ENCODE results near the gene BDNF. TPM values are rescaled to one million over a fixed set of nuclear protein-coding genes. Genes with fewer than 3 reads are reported as not detected.

Gene BDNF
- total and polyA plus RNA-seq, 4 donors, result 0.03 to 0.28 (median 0.07) TPM

DNA sequence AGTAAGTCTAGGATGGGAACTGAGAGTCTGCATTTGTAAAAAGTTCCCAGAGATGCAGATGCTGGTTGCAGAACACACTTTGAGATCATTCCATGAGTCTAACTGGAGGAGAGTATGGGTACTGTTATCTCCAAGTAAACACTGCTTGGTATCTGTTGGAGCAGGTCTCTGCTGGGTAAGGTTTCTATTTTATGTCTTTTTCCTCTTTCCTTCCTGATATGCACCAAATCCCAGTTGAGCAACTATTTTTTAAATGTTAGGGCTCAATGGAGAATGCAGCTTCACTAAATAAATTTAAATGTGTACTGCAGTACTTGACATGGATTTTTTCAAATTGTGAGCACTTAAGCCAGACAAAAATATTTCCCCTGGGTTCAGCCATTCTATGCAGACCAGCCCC lies 48.5 kb downstream of the BDNF start:
- Histone ChIP-seq H3K27ac (ENCODE audit: low read depth in 1 of 2, low read length in 2 of 2) (no peak overlapping the region), H3K9me3 (ENCODE audit: control insufficient read depth in 4 of 4, low read length in 3 of 4) (no peaks in the 10 kb centered on the region), H3K4me3 (ENCODE audit: low read depth in 1 of 3, low read length in 3 of 3) (no peak overlapping the region), H3K27me3 (ENCODE audit: control insufficient read depth in 4 of 4, insufficient read depth in 4 of 4, low read length in 3 of 4) (no peaks in the 10 kb centered on the region), H3K4me1 (ENCODE audit: control insufficient read depth in 4 of 4, insufficient read depth in 4 of 4, low read length in 3 of 4) (no peaks in the 10 kb centered on the region), H3K36me3 (ENCODE audit: control insufficient read depth in 4 of 4, insufficient read depth in 3 of 4, low read depth in 1 of 4, low read length in 3 of 4) (no peaks in the 10 kb centered on the region), H3K9ac (ENCODE audit: low read depth in 1 of 2, low read length in 2 of 2) (no peak overlapping the region)
- no peak for DNase-seq (ENCODE audit: low spot score)
- no peak for TF ChIP-seq RAD21 (IDR thresholded peaks at IDR 0.05)
- TF ChIP-seq JUND (IDR thresholded peaks at IDR 0.05), result no peak
- TF ChIP-seq SP1 (IDR thresholded peaks at IDR 0.05), result no peak
- TF ChIP-seq, protein P1, sequence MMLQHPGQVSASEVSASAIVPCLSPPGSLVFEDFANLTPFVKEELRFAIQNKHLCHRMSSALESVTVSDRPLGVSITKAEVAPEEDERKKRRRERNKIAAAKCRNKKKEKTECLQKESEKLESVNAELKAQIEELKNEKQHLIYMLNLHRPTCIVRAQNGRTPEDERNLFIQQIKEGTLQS (IDR thresholded peaks at IDR 0.05), result no peak
- TF ChIP-seq NR2F2 (IDR thresholded peaks at IDR 0.05), result no peak
- no peak for TF ChIP-seq GABPA (IDR thresholded peaks at IDR 0.05 in 1 of 2, conservative IDR thresholded peaks at IDR 0.05 in 1 of 2)
- TF ChIP-seq, protein P2, sequence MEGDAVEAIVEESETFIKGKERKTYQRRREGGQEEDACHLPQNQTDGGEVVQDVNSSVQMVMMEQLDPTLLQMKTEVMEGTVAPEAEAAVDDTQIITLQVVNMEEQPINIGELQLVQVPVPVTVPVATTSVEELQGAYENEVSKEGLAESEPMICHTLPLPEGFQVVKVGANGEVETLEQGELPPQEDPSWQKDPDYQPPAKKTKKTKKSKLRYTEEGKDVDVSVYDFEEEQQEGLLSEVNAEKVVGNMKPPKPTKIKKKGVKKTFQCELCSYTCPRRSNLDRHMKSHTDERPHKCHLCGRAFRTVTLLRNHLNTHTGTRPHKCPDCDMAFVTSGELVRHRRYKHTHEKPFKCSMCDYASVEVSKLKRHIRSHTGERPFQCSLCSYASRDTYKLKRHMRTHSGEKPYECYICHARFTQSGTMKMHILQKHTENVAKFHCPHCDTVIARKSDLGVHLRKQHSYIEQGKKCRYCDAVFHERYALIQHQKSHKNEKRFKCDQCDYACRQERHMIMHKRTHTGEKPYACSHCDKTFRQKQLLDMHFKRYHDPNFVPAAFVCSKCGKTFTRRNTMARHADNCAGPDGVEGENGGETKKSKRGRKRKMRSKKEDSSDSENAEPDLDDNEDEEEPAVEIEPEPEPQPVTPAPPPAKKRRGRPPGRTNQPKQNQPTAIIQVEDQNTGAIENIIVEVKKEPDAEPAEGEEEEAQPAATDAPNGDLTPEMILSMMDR (IDR thresholded peaks at IDR 0.05; ENCODE audit: low read depth, low read length, missing input control), result no peak
- TF ChIP-seq, protein P3, sequence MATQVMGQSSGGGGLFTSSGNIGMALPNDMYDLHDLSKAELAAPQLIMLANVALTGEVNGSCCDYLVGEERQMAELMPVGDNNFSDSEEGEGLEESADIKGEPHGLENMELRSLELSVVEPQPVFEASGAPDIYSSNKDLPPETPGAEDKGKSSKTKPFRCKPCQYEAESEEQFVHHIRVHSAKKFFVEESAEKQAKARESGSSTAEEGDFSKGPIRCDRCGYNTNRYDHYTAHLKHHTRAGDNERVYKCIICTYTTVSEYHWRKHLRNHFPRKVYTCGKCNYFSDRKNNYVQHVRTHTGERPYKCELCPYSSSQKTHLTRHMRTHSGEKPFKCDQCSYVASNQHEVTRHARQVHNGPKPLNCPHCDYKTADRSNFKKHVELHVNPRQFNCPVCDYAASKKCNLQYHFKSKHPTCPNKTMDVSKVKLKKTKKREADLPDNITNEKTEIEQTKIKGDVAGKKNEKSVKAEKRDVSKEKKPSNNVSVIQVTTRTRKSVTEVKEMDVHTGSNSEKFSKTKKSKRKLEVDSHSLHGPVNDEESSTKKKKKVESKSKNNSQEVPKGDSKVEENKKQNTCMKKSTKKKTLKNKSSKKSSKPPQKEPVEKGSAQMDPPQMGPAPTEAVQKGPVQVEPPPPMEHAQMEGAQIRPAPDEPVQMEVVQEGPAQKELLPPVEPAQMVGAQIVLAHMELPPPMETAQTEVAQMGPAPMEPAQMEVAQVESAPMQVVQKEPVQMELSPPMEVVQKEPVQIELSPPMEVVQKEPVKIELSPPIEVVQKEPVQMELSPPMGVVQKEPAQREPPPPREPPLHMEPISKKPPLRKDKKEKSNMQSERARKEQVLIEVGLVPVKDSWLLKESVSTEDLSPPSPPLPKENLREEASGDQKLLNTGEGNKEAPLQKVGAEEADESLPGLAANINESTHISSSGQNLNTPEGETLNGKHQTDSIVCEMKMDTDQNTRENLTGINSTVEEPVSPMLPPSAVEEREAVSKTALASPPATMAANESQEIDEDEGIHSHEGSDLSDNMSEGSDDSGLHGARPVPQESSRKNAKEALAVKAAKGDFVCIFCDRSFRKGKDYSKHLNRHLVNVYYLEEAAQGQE (IDR thresholded peaks at IDR 0.05), result no peak
- TF ChIP-seq, protein P4, sequence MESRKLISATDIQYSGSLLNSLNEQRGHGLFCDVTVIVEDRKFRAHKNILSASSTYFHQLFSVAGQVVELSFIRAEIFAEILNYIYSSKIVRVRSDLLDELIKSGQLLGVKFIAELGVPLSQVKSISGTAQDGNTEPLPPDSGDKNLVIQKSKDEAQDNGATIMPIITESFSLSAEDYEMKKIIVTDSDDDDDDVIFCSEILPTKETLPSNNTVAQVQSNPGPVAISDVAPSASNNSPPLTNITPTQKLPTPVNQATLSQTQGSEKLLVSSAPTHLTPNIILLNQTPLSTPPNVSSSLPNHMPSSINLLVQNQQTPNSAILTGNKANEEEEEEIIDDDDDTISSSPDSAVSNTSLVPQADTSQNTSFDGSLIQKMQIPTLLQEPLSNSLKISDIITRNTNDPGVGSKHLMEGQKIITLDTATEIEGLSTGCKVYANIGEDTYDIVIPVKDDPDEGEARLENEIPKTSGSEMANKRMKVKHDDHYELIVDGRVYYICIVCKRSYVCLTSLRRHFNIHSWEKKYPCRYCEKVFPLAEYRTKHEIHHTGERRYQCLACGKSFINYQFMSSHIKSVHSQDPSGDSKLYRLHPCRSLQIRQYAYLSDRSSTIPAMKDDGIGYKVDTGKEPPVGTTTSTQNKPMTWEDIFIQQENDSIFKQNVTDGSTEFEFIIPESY (IDR thresholded peaks at IDR 0.05), result no peak
- no peak for TF ChIP-seq RXRA (IDR thresholded peaks at IDR 0.05)
- no peak for TF ChIP-seq FOXA2 (IDR thresholded peaks at IDR 0.05)
- no peak for TF ChIP-seq HNF4G (IDR thresholded peaks at IDR 0.05)
- TF ChIP-seq YY1 (IDR thresholded peaks at IDR 0.05), result no peak
- TF ChIP-seq EGR1 (IDR thresholded peaks at IDR 0.05; ENCODE audit: low read depth in 2 of 2), result no peak
- TF ChIP-seq, protein P5, sequence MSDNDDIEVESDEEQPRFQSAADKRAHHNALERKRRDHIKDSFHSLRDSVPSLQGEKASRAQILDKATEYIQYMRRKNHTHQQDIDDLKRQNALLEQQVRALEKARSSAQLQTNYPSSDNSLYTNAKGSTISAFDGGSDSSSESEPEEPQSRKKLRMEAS (IDR thresholded peaks at IDR 0.05), result no peak
- TF ChIP-seq TAF1 (conservative IDR thresholded peaks at IDR 0.05), result no peak
- TF ChIP-seq FOXA1 (IDR thresholded peaks at IDR 0.05), result no peak
- TF ChIP-seq HNF4A (conservative IDR thresholded peaks at IDR 0.05), result no peak

All from liver (tissue), 9 donors.